Stimulated activated naive CD8-positive, alpha-beta T cell treated with anti-CD3 and anti-CD28 coated beads, Interleukin-15, Interleukin-2, amounts not matched to agents 100 ng/mL and 50 ng/mL, for 24 hours (primary cell): ENCODE measurements around the gene ZMYND8.
A peak's percentile ranks its signal among the peaks of the same experiment; 100 is the strongest.
"Not testable (repeated sequence)": the region's sequence is repeated elsewhere in the genome, so short reads cannot be mapped to it uniquely, and the experiment has no call there.

Experiments used
- H3K27ac Mint-ChIP-seq: one replicate; pipeline ENCODE4 v1.8.0; 2021; ENCODE audit warnings: mild to moderate bottlenecking, mixed read lengths
- H3K27me3 Mint-ChIP-seq: one replicate; pipeline ENCODE4 v1.8.0; 2021; ENCODE audit warnings: mixed read lengths
- H3K36me3 Mint-ChIP-seq: one replicate; pipeline ENCODE4 v1.8.0; 2021; ENCODE audit warnings: low read depth, mixed read lengths
- H3K4me1 Mint-ChIP-seq: one replicate; pipeline ENCODE4 v1.8.0; 2021; ENCODE audit warnings: low read depth, mixed read lengths
- H3K4me3 Mint-ChIP-seq: one replicate; pipeline ENCODE4 v1.8.0; 2021; ENCODE audit warnings: mild to moderate bottlenecking, mixed read lengths
- H3K9me3 Mint-ChIP-seq: one replicate; pipeline ENCODE4 v1.8.0; 2021; ENCODE audit warnings: mixed read lengths

Gene ZMYND8

DNA sequence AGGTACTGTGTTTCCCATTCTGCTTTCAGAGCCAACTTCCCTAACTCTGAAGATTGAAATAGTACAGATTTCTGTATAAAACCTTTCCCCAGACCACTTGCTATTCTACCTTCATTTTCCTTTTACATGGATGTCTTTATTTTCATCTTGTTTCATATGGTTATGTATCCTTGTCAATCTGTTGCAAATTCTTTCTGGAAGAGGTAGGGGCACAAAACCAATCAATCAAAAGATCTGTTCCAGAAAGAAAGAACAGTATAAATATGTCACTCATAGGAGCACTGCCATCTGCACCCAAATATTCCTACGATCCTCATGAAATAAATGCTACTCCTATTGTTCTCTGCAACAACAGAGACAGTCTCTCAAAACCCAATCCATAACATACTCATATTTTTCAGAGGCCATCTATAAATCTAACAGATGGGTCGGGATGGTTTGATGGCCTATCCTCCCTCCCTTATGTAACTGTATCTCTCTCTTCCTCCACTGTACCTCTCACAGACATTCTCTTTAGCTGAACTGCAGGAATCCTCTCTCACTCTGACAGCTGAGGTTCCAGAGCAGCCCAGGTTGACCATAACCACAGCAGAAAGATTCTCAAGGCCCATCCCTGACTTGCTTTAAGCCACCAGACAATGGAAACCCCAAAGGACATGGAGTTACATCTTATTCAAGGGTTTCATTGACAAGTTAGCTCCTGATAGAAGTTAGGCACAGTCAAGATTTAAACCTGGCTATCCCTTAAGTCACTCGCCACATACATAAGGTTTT lies 112.8 kb downstream of the ZMYND8 start:
- Mint-ChIP-seq H3K4me1 (no peaks in the 10 kb centered on the region), H3K27ac (no peak overlapping the region), H3K4me3 (no peak overlapping the region), H3K27me3 (no peaks in the 10 kb centered on the region), H3K36me3 (peaks cover 57% of the 10 kb centered on the region), H3K9me3 (no peaks in the 10 kb centered on the region)

DNA sequence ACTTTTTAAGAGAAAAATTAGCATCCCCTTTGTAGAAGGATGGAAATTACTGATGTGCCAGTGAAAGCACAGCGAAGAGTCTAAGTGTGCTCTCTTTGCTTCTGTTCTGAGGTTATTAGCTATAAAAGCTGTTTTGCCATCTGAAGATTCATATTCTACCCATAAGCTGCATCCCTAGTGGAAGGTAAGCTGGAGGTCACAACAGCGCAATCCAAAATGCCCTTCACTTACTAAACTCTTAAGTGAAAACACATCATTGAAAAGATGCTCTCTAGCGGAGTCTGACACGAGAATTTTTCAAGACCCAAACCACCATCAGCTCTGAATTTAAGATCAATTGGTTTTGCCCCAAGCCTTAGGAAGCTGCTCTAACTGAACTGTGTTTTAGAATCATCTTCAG lies 113.5 kb downstream of the ZMYND8 start:
- Mint-ChIP-seq H3K27me3 (no peaks in the 10 kb centered on the region), H3K36me3 (peaks cover 56% of the 10 kb centered on the region), H3K27ac (no peak overlapping the region), H3K4me3 (no peak overlapping the region), H3K9me3 (no peaks in the 10 kb centered on the region), H3K4me1 (no peaks in the 10 kb centered on the region)

DNA sequence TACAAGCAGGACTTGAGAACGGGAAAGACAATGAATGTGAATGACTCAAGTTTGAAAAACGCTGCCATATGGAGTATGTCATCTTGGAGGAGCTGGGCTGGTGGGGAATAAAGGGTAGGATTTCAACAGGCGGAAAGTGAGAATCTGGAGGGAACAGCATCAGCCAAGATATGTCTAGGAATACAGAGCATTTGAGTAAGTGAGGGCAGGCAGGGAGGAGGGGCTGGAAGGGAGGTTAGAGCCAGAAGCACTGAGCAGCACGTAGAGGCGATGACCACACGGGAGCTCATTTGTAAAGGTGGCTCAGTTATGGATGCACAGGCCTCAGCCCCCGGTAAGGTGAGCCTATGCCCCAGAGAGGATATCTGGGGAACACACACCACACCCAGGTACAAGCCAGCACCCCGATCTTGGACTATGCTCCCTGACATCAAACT lies 115.1 kb downstream of the ZMYND8 start:
- no peaks in the 10 kb centered on the region for H3K4me1 Mint-ChIP-seq
- no peak overlapping the region for H3K27ac Mint-ChIP-seq
- H3K36me3 Mint-ChIP-seq = peaks cover 60% of the 10 kb centered on the region
- no peak overlapping the region for H3K4me3 Mint-ChIP-seq
- no peaks in the 10 kb centered on the region for H3K9me3 Mint-ChIP-seq
- no peaks in the 10 kb centered on the region for H3K27me3 Mint-ChIP-seq

DNA sequence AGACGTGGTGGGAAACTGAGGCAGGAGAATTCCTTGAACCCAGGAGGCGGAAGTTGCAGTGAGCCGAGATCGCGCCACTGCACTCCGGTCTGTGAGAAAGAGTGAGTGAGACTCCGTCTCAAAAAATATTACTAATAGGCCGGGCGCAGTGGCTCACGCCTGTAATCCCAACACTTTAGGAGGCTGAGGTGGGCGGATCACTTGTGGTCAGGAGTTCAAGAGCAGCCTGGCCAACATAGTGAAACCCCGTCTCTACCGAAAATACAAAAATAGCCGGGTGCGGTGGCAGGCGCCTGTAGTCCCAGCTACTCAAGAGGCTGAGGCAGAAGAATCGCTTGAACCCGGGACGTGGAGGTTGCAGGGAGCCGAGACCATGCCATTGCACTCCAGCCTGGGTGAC lies 116.4 kb downstream of the ZMYND8 start:
- H3K9me3 Mint-ChIP-seq, H3K27me3 Mint-ChIP-seq, H3K27ac Mint-ChIP-seq: not testable (repeated sequence)

DNA sequence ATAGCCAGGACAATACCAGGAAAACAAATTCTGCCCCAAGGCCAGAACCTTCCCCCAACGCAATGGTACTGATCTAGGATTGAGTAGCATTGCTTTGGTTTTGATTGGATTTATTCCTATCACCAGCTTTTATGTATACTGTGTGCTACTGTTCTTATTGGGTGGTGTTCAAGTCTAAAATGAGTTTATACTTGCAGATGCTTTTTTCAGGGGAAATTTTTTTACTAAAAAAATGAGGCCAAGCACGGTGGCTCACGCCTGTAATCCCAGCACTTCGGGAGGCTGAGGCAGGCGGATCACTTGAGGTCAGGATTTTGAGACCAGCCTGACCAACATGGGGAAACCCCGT lies 116.8 kb downstream of the ZMYND8 start:
- Mint-ChIP-seq H3K4me3 (no peak overlapping the region), H3K27me3 (no peaks in the 10 kb centered on the region), H3K36me3 (peaks cover 60% of the 10 kb centered on the region), H3K4me1 (no peaks in the 10 kb centered on the region), H3K9me3 (no peaks in the 10 kb centered on the region), H3K27ac (no peak overlapping the region)

More for the DNA sequence above, 116.4 kb downstream of the ZMYND8 start:
- H3K36me3 Mint-ChIP-seq = peaks cover 60% of the 10 kb centered on the region
- H3K4me1 Mint-ChIP-seq, H3K4me3 Mint-ChIP-seq: not testable (repeated sequence)

DNA sequence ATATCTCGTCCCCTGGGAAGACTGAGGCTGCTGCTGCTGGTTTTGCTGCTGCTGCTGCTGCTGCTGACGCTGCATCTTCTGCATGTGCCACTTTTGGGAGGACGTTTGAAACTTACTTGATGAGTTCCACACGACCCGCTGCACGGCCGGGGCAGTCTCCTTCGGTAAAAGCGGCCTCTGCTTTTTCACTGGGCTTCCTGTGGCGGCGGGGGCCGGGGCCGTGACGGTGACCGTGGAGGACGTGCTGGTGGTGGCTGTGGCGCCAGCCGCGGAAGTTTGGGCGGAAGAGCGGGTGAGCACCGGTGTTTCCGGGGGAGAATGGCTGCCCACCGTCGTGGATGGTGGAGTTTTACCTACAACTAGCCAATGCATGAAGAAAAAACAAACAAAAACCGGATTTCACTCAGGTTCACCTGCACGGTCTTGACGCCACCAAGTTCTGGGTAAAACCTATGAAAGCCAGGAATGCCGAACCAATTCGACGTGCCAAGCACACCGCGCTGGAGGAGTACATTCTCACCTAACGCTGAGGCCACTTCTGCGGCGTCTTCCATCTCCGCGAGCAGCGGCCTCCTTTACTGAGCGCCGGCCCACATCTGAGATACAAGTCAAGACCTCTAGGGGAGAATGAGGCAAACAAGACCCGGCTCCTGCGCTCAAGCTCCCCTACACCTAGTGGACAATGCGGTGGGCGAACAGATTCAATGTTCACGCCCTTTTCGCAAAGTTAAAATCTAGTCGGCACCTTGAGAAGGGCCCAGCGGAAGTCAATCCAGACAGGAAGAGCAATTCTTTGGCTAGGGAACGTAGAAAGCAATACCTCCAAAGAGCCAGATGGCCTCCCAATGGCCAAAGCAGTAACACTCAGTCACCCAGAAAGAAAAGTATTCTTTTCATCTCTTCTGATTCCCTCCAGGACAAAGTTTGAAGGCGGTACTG lies 117.5 kb downstream of the ZMYND8 start:
- H3K4me1 Mint-ChIP-seq = no peaks in the 10 kb centered on the region
- no peaks in the 10 kb centered on the region for H3K9me3 Mint-ChIP-seq
- H3K4me3 Mint-ChIP-seq = no peak overlapping the region
- H3K27ac Mint-ChIP-seq = no peak overlapping the region
- peaks cover 63% of the 10 kb centered on the region for H3K36me3 Mint-ChIP-seq
- no peaks in the 10 kb centered on the region for H3K27me3 Mint-ChIP-seq

DNA sequence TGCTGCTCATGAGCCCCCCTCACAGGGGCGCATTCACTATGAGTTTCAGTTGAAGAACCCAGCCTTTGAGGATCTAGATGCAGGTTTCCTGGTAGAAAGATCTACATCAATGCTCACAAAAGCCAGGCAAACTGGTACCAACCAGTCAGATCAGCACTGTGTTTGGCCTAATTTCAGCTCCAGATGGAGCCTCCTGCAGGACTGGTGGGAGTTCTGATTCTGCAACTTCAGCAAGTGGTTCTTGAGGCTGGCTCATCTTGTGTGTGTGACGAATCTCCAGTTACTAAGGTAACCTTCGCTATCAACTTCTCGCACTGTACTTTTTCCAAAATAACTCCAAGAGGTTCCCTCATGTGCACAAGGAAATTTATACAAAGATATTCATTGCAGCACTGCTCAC lies 118.8 kb downstream of the ZMYND8 start:
- H3K27ac Mint-ChIP-seq = peak overlapping the region; percentile 21
- H3K4me3 Mint-ChIP-seq = no peak overlapping the region

DNA sequence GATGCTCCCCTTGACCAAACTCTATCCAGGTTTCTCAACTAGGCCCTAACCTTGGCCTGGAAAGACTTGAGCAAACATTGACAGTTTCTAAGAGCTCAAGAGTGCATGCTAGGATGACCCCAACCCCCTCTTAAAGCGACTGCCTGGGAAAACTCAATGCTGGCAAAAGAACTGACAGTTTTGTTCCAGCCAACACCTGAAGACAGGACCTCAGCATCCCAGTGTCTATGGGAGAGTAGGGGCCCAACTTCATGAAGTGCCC lies 119.9 kb downstream of the ZMYND8 start:
- peaks cover 55% of the 10 kb centered on the region for H3K36me3 Mint-ChIP-seq
- no peaks in the 10 kb centered on the region for H3K27me3 Mint-ChIP-seq
- no peak overlapping the region for H3K4me3 Mint-ChIP-seq
- H3K4me1 Mint-ChIP-seq = no peaks in the 10 kb centered on the region
- no peaks in the 10 kb centered on the region for H3K9me3 Mint-ChIP-seq
- no peak overlapping the region for H3K27ac Mint-ChIP-seq

More for the DNA sequence above, 118.8 kb downstream of the ZMYND8 start:
- no peaks in the 10 kb centered on the region for H3K9me3 Mint-ChIP-seq
- no peaks in the 10 kb centered on the region for H3K4me1 Mint-ChIP-seq
- no peaks in the 10 kb centered on the region for H3K27me3 Mint-ChIP-seq
- H3K36me3 Mint-ChIP-seq = peaks cover 55% of the 10 kb centered on the region

DNA sequence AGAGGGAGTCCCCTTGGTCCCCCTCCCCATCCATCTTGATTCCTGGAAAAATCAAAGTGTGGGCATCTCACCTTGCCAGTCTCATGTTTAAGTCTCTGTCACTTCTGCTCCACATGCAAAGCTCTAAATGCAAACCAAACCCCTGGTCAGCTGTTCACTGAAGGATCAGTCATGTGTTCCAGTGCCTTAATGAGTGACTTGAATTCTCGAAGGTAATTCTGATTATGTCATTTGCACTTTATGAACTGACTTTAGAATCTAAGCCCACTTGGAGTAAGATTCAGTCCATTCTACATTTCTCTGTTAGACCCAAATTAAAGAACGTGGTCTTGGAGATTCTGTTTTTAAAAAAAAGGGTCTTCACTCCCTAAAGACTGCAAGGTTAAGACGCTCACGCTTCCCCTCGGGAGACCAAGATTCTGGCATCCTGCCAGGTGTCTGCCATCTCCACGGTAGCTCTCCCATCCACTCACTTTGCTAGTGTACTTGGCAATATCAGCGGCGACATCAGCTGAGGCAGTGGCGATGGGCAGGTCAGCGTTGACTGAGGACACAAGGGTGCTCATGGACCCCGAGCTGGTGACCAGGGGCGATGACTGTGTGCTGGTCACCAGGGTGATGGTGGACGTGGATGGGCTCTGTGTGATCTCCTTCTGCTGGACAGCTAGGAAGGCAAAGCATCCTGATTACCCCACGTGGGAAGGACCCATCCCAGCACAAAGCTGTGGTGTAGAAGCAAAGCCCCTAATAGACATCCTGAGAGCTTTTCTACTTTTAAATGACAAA lies 120.5 kb downstream of the ZMYND8 start:
- Mint-ChIP-seq H3K4me3 (no peak overlapping the region), H3K27ac (no peak overlapping the region), H3K9me3 (no peaks in the 10 kb centered on the region), H3K4me1 (no peaks in the 10 kb centered on the region), H3K27me3 (no peaks in the 10 kb centered on the region), H3K36me3 (peaks cover 56% of the 10 kb centered on the region)

DNA sequence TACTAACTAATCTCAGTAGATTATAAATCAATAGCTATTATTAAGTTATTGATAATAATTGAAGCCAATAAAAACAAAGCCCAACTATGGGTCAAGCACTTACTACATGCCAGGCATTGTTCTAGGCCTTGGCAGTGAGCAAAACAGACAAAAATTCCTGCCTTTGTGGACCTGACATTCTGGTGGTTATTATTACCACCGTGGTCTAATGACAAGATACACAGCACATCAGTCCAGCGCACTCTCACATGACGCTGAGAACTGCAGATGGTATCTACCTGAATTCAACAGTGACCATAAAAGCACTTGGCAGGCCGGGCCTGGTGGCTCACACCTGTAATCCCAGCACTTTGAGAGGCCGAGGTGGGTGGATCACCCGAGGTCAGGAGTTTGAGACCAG lies 121.4 kb downstream of the ZMYND8 start:
- H3K4me3 Mint-ChIP-seq = no peak overlapping the region
- H3K9me3 Mint-ChIP-seq = no peaks in the 10 kb centered on the region
- H3K27ac Mint-ChIP-seq = no peak overlapping the region
- peaks cover 3% of the 10 kb centered on the region for H3K4me1 Mint-ChIP-seq
- no peaks in the 10 kb centered on the region for H3K27me3 Mint-ChIP-seq
- peaks cover 63% of the 10 kb centered on the region for H3K36me3 Mint-ChIP-seq

DNA sequence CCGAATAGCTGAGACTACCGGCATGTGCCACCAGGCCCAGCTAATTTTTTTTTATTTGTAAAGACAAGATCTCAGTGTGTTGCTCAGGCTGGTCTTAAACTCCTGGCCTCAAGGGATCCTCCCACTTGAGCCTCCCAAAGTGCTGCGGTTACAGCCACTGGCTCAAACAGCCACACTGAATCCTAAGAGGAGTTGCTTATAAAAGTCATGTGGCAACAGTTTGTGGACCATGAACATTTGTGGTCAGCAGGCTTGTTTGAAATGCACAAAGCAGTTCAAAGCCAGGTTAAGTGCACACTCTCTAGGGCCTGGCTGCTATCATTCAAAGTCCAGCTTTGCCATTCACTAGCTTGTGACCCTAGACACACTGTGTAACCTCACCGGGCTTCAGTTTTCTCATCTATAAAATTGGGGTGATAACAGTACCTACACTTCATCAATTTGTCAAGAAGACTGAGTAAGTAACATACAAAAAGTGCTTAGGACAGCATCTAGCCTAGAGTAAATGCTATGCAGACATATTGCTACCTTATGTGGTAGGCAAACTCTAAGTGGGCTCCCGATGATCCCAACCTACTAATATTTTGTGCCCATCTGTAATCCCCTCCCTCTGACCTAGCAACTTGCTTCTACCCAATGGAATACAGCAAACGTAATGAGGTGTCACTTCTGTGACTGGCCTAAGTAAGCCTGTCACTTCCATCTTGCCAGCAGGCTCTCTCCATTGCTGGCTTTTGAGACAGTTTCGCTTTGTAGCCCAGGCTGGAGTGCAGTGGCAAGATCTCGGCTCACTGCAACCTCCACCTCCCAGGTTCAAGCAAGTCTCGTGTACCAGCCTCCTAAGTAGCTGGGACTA lies 122.9 kb downstream of the ZMYND8 start:
- no peaks in the 10 kb centered on the region for H3K27me3 Mint-ChIP-seq
- no peaks in the 10 kb centered on the region for H3K9me3 Mint-ChIP-seq
- peaks cover 67% of the 10 kb centered on the region for H3K36me3 Mint-ChIP-seq
- no peak overlapping the region for H3K27ac Mint-ChIP-seq
- peaks cover 3% of the 10 kb centered on the region for H3K4me1 Mint-ChIP-seq
- H3K4me3 Mint-ChIP-seq = no peak overlapping the region

DNA sequence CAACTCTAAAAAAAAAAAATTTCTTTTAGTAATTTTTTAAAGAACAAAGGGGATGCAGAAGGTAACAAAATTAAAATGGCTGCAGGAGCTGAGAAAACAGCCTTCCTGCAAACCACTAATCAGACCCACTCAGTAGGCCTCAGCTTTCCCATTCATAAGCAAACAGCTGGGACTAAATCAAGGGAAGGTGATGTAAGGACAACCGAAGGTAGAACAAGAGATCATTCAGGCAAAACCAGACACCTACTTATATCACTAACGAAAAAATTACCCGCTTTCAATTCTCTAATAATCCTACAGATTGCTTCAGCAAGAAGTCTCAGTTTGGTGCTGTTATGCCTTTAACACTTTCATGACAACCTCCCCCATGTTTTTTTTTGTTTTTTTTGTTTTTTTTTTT lies 124.0 kb downstream of the ZMYND8 start:
- Mint-ChIP-seq H3K27ac (no peak overlapping the region), H3K36me3 (peaks cover 66% of the 10 kb centered on the region), H3K4me3 (no peak overlapping the region), H3K27me3 (no peaks in the 10 kb centered on the region), H3K9me3 (no peaks in the 10 kb centered on the region), H3K4me1 (peaks cover 3% of the 10 kb centered on the region)

DNA sequence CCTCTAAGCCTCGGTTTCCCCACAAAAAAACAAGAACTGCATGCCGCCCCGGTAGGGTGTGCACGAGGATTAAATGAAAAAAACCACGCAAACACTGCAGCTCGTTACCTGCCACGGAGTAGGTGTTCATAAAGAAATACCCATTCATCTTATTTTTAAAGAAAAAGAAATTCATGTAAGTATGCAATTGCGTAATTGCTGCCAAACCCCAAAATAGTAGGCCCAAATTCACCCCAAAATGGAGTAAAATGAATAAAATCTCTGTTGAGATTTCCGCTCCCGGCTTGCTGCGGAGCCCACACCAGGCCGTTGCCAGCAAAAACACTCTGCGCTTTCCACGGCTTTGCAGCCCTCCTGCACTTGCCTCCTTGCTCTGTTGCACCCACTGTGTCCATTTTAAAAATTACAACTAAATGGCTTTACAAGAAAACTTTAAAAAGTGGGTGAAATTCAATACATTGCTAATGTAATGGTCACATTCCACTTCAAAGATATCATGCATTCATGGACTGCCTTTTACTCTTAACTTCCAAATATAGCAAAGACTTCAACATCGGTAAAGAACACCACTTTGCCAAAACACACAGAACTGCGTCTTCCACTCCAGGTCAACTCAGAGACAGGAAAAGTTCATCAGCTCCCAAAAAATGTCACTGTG lies 125.0 kb downstream of the ZMYND8 start:
- no peaks in the 10 kb centered on the region for H3K27me3 Mint-ChIP-seq
- no peak overlapping the region for H3K4me3 Mint-ChIP-seq
- H3K36me3 Mint-ChIP-seq = peaks cover 66% of the 10 kb centered on the region
- no peaks in the 10 kb centered on the region for H3K9me3 Mint-ChIP-seq
- peaks cover 3% of the 10 kb centered on the region for H3K4me1 Mint-ChIP-seq
- H3K27ac Mint-ChIP-seq = no peak overlapping the region

DNA sequence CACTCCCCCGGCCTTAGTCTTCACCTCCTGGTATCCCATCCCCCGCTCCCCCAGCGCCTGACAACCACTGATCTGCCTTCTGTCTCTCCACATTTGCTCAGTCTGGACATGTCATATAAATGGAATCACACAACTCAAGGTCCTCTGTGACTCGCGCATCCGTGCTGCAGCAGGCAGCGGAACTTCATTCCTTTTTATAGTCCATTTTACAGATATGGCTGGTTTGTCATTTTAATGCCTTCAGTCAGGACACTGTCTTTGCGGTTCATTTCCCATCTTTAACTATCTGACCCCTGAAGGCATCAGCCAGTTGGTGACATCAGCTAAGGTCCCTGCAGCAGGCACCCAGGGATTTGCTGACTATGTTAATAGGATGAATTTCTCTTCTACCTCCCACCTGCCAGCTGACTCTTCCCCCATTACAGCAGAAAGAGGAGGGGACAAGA lies 125.7 kb downstream of the ZMYND8 start:
- Mint-ChIP-seq H3K27ac (no peak overlapping the region), H3K9me3 (no peaks in the 10 kb centered on the region), H3K27me3 (no peaks in the 10 kb centered on the region), H3K4me1 (peaks cover 3% of the 10 kb centered on the region), H3K36me3 (peaks cover 63% of the 10 kb centered on the region), H3K4me3 (no peak overlapping the region)
